Jurkat, Clone E6-1 (cell line): ENCODE measurements around the gene TKFC.
A peak's percentile ranks its signal among the peaks of the same experiment; 100 is the strongest.

Source experiments
- DNase-seq: peaks from one replicate; pipeline ENCODE4 v3.0.0-alpha.2; 2011; ENCODE audit warnings: low read depth, low spot score
- H3K4me3 ChIP-seq: 2 replicates; pipeline ENCODE4 v1.5.1; 2011; ENCODE audit warnings: mild to moderate bottlenecking, low read length, control low read depth, moderate library complexity

The TKFC gene

GRCh38 chr11:61309739-61310138, 23.3 kb upstream of the TKFC start:
- DNase-seq: no peak

DNA sequence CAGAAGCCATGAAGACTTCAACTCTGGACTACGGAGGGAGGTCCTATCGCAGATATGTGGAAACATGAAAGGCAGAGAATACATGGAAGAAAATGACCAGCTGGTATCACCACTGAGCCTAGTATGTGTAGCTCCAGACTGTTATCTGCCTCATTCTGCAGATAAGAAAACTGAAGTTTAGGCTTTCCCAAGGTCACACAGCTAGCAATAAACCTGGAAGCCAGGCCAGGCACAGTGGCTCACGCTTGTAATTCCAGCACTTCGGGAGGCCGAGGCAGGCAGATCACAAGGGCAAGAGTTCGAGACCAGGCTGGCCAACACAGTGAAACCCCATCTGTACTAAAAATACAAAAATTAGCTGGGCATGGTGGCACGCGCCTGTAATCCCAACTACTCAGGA, 22.3 kb upstream of the TKFC start:
- H3K4me3 ChIP-seq: no peak overlapping the region
- no peak for DNase-seq

More at GRCh38 chr11:61309739-61310138, 23.3 kb upstream of the TKFC start:
- no peak overlapping the region for H3K4me3 ChIP-seq

GRCh38 chr11:61315260-61315659, 17.8 kb upstream of the TKFC start:
- no peak for DNase-seq
- no peak overlapping the region for H3K4me3 ChIP-seq

DNA sequence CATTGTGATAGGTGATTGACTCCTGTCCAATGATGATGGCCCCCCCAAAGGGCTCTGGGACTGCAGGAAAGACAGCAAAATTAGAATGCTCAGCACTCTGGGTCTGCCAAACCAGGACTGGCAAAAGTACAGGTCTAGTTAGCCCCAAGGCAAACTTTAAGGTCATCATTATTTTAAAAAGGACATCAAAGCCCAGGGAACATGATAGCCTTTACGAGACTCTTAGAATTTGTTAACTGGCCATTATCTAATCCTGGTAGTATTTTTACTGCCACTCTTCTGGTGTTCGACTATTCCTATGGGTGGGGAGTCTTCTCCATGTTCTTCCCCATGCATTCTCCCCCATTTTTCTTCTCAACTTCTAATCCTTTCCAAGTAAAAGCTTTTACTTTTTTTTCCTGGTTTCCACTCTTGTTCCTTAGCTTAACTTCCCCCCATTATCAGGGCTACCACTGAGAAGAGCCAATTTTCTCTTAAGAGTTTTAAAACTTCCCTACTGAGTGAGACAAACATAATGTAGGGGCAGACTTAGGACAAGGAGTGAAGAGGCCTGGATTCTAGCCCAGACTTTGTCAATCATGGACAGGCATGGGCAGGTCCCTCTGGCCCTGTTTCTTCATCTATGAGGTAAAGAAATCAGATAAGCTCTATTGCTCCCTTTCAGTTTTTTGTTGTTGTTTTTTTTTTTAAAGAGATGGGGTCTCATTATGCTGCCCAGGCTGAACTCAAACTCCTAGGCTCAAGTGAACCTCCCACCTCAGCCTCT, 7.2 kb upstream of the TKFC start:
- DNase-seq: no peak
- no peak overlapping the region for H3K4me3 ChIP-seq

DNA sequence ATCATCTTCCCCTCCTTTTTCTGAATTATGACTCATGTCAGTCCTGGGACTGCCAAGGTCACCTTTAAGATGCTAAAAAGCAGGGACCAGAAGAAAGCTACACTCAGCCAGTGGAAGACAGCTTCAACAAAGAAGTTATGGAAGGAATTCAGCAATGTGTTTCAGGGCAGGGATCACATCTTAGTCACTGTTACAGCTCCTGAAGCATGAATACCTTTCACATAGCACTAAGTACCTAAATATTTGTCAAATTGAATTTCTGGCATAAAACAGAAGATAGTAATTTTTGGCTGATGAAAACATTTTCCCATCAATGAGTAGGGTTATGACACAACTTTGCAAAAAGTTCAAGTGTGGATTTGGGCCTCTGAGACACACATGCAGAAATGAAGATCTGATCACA, 5.4 kb upstream of the TKFC start:
- no peak for DNase-seq
- H3K4me3 ChIP-seq: no peak overlapping the region

GRCh38 chr11:61328351-61328750, 4.7 kb upstream of the TKFC start:
- DNase-seq: no peak
- H3K4me3 ChIP-seq: no peak overlapping the region

GRCh38 chr11:61329871-61330270, 3.2 kb upstream of the TKFC start:
- no peak for DNase-seq
- H3K4me3 ChIP-seq: no peak overlapping the region

DNA sequence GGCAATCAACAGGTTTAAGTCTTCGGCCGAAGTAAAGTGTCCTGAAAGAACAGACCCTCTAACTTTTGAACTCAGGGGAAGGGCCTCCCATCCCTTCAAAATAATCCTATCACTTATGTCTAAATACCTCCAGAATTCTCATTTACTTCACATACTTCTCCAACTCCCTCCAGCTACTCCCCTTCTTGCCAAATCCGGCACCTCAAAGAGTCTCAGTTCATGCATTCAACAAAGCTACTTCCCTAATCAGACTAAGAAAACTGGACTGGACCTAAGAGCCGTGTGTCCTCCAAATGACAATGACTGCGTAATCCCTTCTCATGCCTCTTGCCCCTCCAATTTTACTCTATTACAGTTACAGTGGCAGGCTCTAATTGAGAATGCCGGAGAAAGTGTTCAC, 1.4 kb upstream of the TKFC start:
- no peak for DNase-seq
- peak overlapping the region; percentile 79 for H3K4me3 ChIP-seq

DNA sequence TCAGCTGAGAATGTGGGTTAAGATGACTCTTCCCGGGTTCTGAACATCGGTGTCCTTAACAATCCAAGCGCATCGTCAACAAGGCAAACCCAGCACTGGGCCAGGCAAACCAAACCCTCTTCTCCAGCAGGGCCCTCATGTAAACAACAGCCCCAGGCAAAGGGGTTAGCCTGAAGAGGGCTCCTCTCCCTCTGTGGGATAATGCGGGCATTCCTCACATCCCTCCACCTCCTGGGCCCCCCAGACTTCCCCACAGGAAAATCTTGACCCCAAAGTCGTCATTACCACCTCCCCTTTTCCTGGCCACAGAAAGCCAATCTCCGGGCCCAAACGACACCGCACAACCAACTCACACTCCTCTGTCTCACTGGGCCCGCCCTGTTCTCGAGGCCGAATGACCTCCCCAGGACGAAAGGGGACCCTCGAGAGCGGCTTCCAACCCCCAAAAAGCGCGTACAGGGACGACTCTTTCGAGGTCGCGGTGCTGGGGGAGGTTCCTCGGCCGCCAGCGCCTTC, 689 bp upstream of the TKFC start:
- DNase-seq: no peak
- peak overlapping the region; percentile 79 for H3K4me3 ChIP-seq

GRCh38 chr11:61333550-61334433, 764 bp downstream of the TKFC start:
- DNase-seq: peak; percentile 62
- peak overlapping the region; percentile 79 for H3K4me3 ChIP-seq

DNA sequence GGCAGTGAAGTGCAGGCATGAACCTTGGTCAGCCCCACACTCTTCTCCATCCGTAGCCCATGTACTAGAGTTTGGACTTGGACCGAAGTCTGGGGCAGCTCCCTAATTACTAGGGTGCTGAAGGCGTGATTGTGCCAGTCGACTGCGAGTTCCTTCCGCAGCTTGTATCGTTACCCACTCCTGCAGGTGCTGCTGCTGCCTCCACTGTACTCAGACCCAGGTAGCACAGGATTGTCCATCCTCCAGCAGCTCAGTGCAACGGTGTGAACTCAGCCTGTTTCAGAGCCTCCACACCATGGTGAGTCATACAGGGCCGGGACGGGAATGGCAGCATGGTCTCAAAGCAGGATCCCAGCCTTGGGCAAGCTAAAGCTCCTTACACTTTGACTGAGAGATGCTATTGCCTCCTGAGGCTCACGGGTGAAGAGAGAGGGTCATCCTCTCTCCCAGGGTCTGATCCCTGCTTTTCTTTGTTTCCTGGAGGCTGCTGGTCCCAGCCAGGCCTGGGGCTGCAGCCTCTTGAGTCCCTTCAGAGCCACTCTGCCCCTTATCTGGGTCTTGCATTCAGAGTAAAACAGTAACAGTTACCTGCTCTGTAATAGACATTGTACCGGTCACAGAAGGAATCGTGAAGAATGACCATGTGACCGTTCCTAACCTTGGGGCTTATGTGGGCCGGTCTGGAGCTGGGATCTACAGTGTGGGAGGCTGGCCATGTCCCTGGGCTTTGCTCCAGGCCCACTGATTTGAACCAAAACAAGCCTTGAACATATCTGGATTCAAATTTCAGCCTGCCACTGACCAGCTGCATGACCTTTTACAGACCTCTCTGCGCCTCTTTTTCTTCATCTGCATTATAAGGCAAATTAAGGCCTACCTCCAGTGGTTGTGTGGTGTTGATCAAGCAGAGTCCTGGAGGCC, 1.7 kb downstream of the TKFC start:
- peak overlapping the region; percentile 79; the same call in 1 of the 2 replicates for H3K4me3 ChIP-seq
- no peak for DNase-seq

DNA sequence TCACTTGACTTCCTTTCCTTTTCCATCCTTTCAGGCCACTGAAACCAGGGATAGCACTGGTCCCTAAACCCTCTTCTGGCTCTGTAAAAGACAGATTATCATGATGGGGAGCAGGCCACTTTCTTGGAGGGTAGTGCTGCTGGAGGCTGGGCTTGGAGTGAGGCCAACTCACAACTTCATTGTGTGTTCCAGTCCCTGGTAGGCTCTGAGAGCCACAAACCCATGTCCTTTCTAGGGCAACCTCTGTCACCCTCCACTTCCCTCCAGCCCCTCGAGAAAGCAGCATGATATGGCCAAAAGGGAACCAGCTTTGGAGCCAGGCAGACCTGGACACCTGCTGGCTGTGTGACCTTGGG, 2.3 kb downstream of the TKFC start:
- no peak overlapping the region for H3K4me3 ChIP-seq
- DNase-seq: no peak

DNA sequence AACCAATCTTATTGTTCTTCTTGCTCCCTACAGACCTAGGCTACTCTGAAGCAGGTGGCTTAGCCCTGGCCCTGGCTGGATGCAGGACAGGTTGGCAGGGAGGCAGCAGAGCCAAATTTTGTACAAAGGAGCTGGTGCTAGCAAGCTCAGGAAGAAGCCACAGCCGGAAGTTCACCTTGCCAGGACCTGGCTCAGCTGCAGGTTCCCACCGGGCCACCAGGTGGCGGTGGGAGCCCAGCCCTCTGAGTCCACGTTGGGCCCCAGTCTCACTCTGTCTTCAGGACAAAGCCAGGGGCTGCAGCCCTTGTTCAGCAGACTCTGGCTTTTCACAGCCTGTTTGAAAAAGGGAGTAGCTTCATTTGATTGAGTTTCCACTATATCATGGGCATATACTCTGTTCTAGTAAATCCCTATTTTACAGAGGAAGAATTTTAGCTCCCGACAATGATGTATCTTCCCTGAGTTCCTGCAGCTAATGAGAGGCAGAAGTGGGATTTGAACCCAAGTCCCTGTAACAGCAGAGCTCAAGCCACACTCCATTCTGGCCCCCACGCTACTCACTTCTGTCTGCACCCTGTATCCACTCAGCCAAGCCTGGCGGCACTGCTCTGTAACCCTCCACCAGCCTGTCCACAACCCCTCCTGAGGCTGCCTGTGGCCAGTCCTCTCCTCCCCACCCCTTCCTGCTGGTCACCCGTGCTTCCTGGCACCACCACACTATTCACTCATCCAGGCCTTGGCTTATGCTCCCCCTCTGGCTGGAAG, 3.3 kb downstream of the TKFC start:
- peak; percentile 86 for DNase-seq
- peak overlapping the region; percentile 16; the same call in 1 of the 2 replicates for H3K4me3 ChIP-seq

GRCh38 chr11:61337706-61338470, 4.9 kb downstream of the TKFC start:
- H3K4me3 ChIP-seq: no peak overlapping the region
- DNase-seq: no peak

GRCh38 chr11:61338783-61339489, 5.9 kb downstream of the TKFC start:
- DNase-seq: no peak

DNA sequence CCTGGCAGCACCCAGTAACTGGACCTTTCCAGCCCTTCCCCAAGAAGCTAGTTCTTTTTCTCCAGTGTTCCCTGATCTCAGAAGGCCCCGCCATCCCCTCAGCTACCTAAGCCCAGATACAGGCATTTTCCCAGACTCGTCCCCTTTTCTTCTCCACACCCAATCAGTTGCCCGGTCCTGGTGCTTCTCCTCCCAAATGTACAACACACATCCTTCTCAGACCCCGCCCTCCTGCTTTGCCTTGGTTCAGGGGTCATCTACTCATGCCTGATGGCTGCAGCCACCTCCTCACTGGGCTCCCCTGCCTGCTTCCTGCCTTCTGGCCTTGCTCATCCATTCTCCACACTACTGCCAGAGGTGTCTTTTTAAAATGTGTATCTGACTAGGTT, 6.5 kb downstream of the TKFC start:
- no peak overlapping the region for H3K4me3 ChIP-seq
- DNase-seq: no peak

More at GRCh38 chr11:61338783-61339489, 5.9 kb downstream of the TKFC start:
- no peak overlapping the region for H3K4me3 ChIP-seq

DNA sequence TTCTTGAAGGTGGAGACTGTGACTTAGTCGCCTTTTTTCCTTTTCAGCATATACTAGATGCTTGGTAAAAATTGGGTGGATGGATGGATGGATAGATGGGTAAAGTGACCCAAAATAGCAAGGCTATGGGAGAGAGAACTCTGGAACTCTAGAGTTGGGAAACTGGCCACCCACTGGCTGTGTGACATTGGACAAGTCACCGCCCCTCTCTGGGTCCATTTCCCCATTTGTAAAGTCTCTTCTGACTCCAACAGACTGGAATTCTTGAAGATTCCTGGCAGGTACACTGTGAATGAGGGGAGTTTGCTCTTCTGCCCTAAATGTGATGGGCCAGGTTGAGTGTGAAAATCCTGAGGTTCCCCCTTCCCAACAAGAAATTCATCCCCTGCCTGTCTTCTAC, 8.0 kb downstream of the TKFC start:
- H3K4me3 ChIP-seq: no peak overlapping the region
- DNase-seq: no peak
